Nasal cavity respiratory epithelium epithelial cell of viscerocranial mucosa (primary cell): ENCODE data around the gene NANOS3. TPM values are rescaled to one million over a fixed set of nuclear protein-coding genes. Genes with fewer than 3 reads are reported as not detected.

Source experiments
- total RNA-seq: library from RNA; depleted of rRNA; stranded (reverse); fragments of >200 nt; gene quantifications from 2 replicates; pipeline ENCODE4 v1.2.3, GENCODE V29; 2014

Gene NANOS3
- 0.14 TPM in 1 of 2 replicates, not detected in the other for total RNA-seq

GRCh38 chr19:13876834-13877233 lies at the start of gene NANOS3:
Gene NANOS3, plus strand, starts transcription at chr19:13877134. Its CDS starts 115 bp downstream, at chr19:13877249.

GRCh38 chr19:13905634-13906520 lies 28.9 kb downstream of the NANOS3 start, which contains the start of the genes BRME1 and CC2D1A:
Gene BRME1, minus strand, starts transcription at chr19:13906117. Its CDS starts 1,225 bp downstream, at chr19:13904892.
Gene CC2D1A, plus strand, starts transcription at chr19:13906201. Its CDS starts 241 bp downstream, at chr19:13906442.

Other genes with a start within 250 kb of the NANOS3 start
- gene MRI1, start 112.6 kb upstream of the NANOS3 start, total RNA-seq: 18.1 and 22.6 TPM in 2 replicates
- 34.5 and 43.8 TPM in 2 replicates for gene C19orf53, start 102.7 kb upstream of the NANOS3 start, total RNA-seq
- gene ZSWIM4, start 81.7 kb upstream of the NANOS3 start, total RNA-seq: 4.1 and 21.9 TPM in 2 replicates
- gene BRME1, start 29.0 kb downstream of the NANOS3 start, total RNA-seq: 0.68 and 1.8 TPM in 2 replicates
- gene CC2D1A, start 29.1 kb downstream of the NANOS3 start, total RNA-seq: 8.5 and 27.5 TPM in 2 replicates
- under 0.01 and 2.5 TPM in 2 replicates for gene PODNL1, start 61.3 kb downstream of the NANOS3 start, total RNA-seq
- gene DCAF15, start 75.4 kb downstream of the NANOS3 start, total RNA-seq: 7.9 and 11.4 TPM in 2 replicates
- gene RFX1, start 129.2 kb downstream of the NANOS3 start, total RNA-seq: 1.7 and 7.8 TPM in 2 replicates
- not detected in 2 replicates for gene RLN3, start 151.0 kb downstream of the NANOS3 start, total RNA-seq
- 0.34 and 6.1 TPM in 2 replicates for gene IL27RA, start 154.6 kb downstream of the NANOS3 start, total RNA-seq
- gene PALM3, start 184.9 kb downstream of the NANOS3 start, total RNA-seq: not detected in 2 replicates
- gene MISP3, start 195.7 kb downstream of the NANOS3 start, total RNA-seq: 0.34 and 1.00 TPM in 2 replicates
- gene C19orf67, start 208.6 kb downstream of the NANOS3 start, total RNA-seq: 0.14 TPM in 1 of 2 replicates, not detected in the other
- 19.8 and 41.8 TPM in 2 replicates for gene SAMD1, start 213.6 kb downstream of the NANOS3 start, total RNA-seq
- 15.0 and 34.0 TPM in 2 replicates for gene PRKACA, start 240.6 kb downstream of the NANOS3 start, total RNA-seq